Hepatocyte (in vitro differentiated cells): ENCODE data around the gene LMX1A.

Source experiments
- EZH2 ChIP-seq: fragments of 200-600 bp; sonication (generic); IDR thresholded peaks from 2 replicates; pipeline ENCODE4 v1.6.1; 2016; ENCODE audit warnings: antibody characterized with exemption, mild to moderate bottlenecking, borderline replicate concordance
- TF ChIP-seq, protein P1 (sequence below): fragments of 200-600 bp; sonication (generic); IDR thresholded peaks from 2 replicates; pipeline ENCODE4 v1.5.1; 2016; ENCODE audit warnings: antibody characterized with exemption, mild to moderate bottlenecking; ENCODE audit not compliant: poor library complexity

DNA sequence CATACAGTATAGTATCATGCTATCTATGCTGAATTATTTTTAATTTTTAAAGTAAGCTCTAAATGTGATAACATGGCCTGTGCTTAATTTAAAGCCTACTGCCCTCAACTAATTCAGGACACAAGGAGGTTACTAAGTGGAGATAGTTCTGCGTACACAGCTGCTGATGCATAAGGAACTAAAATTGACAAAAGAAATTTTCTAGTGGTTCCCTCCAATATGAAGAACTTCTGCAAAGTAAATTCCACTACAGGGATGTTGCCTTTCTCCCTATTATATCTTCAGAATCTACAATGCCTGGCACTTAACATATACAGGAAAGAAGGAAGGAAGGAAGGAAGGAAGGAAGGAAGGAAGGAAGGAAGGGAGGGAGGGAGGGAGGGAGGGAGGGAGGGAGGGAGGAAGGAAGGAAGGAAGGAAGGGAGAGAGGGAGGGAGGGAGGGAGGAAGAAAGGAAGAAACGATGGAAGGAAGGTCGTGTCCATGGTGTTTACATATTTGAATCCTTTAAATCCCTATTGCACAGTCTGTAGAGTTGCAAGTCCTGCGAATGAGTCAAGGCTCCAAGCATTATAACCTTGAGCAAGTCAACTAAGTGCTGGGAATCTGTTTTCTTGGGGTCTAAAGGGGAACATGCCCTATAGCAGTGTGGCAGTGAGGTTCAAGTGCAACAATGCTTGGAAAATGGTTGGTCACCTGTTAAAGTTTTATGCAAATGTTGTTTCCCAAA is 171.2 kb downstream of the LMX1A start:
- TF ChIP-seq, protein P1, sequence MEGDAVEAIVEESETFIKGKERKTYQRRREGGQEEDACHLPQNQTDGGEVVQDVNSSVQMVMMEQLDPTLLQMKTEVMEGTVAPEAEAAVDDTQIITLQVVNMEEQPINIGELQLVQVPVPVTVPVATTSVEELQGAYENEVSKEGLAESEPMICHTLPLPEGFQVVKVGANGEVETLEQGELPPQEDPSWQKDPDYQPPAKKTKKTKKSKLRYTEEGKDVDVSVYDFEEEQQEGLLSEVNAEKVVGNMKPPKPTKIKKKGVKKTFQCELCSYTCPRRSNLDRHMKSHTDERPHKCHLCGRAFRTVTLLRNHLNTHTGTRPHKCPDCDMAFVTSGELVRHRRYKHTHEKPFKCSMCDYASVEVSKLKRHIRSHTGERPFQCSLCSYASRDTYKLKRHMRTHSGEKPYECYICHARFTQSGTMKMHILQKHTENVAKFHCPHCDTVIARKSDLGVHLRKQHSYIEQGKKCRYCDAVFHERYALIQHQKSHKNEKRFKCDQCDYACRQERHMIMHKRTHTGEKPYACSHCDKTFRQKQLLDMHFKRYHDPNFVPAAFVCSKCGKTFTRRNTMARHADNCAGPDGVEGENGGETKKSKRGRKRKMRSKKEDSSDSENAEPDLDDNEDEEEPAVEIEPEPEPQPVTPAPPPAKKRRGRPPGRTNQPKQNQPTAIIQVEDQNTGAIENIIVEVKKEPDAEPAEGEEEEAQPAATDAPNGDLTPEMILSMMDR: no peak
- TF ChIP-seq EZH2: no peak
